IMR-90 (cell line): Measurements from ENCODE around the gene KIF13A. TPM values are rescaled to one million over a fixed set of nuclear protein-coding genes. Genes with fewer than 3 reads are reported as not detected.

Experiments
- ATAC-seq: fragments of 200-7000 bp; cut with Tn5 transposase; 2 replicates; pipeline ENCODE4 v1.9.1; 2020; ENCODE audit warnings: low read depth, mild to moderate bottlenecking, moderate library complexity
- BruUV-seq: library from RNA; stranded (reverse); fragments of 400-500 nt; replicated peaks from 2 replicates; lab custom pipeline; 2021; lab: Mats Ljungman, UMichigan
- CTCF ChIA-PET: fragments of 300-600 bp; formaldehyde crosslinking; extraction: SDS; loops from one replicate; lab custom pipeline; 2021; ENCODE audit warnings: antibody characterized with exemption; lab: Yijun Ruan, JAX
- POLR2A ChIA-PET: fragments of 300-600 bp; sonication (Branson Sonifier 250); formaldehyde crosslinking; loops from one replicate; lab custom pipeline; 2022; ENCODE audit warnings: antibody characterized with exemption; ENCODE audit not compliant: unreplicated experiment; lab: Charles Lee
- DNase-seq: peaks from one replicate; pipeline ENCODE4 v3.0.0; 2013
- H2AFZ ChIP-seq: replicated peaks from 2 replicates; pipeline ENCODE3; 2013; ENCODE audit warnings: low read length, mild to moderate bottlenecking; ENCODE audit not compliant: poor library complexity
- H2AK5ac ChIP-seq: 2 replicates; pipeline ENCODE4 v1.6.1; 2013; ENCODE audit warnings: low read depth, low read length, inconsistent platforms
- H2AK9ac ChIP-seq: replicated peaks from 2 replicates; pipeline ENCODE3; 2013; ENCODE audit warnings: mild to moderate bottlenecking, low read depth, low read length, moderate library complexity; ENCODE audit not compliant: poor library complexity
- H2BK120ac ChIP-seq: 2 replicates; pipeline ENCODE4 v1.6.1; 2013; ENCODE audit warnings: low read depth, low read length, inconsistent platforms
- H2BK15ac ChIP-seq: 3 replicates; pipeline ENCODE4 v1.6.1; 2013; ENCODE audit warnings: low read depth, low read length, inconsistent platforms
- H2BK20ac ChIP-seq: 2 replicates; pipeline ENCODE4 v1.6.1; 2013; ENCODE audit warnings: low read depth, mild to moderate bottlenecking, inconsistent platforms, low read length, moderate library complexity
- H2BK5ac ChIP-seq: 2 replicates; pipeline ENCODE4 v1.6.1; 2013; ENCODE audit warnings: mild to moderate bottlenecking, low read depth, low read length, inconsistent platforms; ENCODE audit not compliant: poor library complexity, severe bottlenecking
- H3K14ac ChIP-seq: replicated peaks from 2 replicates; pipeline ENCODE4 v1.6.1; 2013; ENCODE audit warnings: low read depth, low read length, inconsistent platforms
- H3K18ac ChIP-seq: 2 replicates; pipeline ENCODE4 v1.6.1; 2013; ENCODE audit warnings: low read depth, low read length, control low read depth
- H3K23ac ChIP-seq: 2 replicates; pipeline ENCODE4 v1.6.1; 2013; ENCODE audit warnings: low read depth, low read length, inconsistent platforms
- H3K27ac ChIP-seq: 2 replicates; pipeline ENCODE4 v1.5.1; 2013; ENCODE audit warnings: mild to moderate bottlenecking, control low read depth, low read length; ENCODE audit not compliant: insufficient read depth
- H3K27me3 ChIP-seq: 2 replicates; pipeline ENCODE4 v1.6.1; 2013; ENCODE audit warnings: low read length; ENCODE audit not compliant: control insufficient read depth, insufficient read depth
- H3K36me3 ChIP-seq: 2 replicates; pipeline ENCODE4 v1.6.1; 2013; ENCODE audit warnings: low read length, mixed read lengths; ENCODE audit not compliant: control insufficient read depth, insufficient read depth
- H3K4ac ChIP-seq: 2 replicates; pipeline ENCODE4 v1.6.1; 2013; ENCODE audit warnings: low read depth, low read length, inconsistent platforms
- H3K4me1 ChIP-seq: 2 replicates; pipeline ENCODE4 v1.6.1; 2013; ENCODE audit warnings: low read length, mixed read lengths; ENCODE audit not compliant: control insufficient read depth, insufficient read depth
- H3K4me2 ChIP-seq: 2 replicates; pipeline ENCODE4 v1.6.1; 2013; ENCODE audit warnings: low read depth, mild to moderate bottlenecking, control low read depth, low read length, moderate library complexity
- H3K4me3 ChIP-seq: 2 replicates; pipeline ENCODE4 v1.5.1; 2013; ENCODE audit warnings: low read depth, mild to moderate bottlenecking, control low read depth, low read length, moderate library complexity; ENCODE audit not compliant: insufficient read depth
- H3K56ac ChIP-seq: 2 replicates; pipeline ENCODE4 v1.6.1; 2013; ENCODE audit warnings: low read length, inconsistent platforms; ENCODE audit not compliant: insufficient read depth; ENCODE audit errors: extremely low read depth
- H3K79me1 ChIP-seq, 2 experiments: 2 replicates each; pipeline ENCODE4 v1.6.1; 2013; ENCODE audit warnings: low read length in 2 of 2, inconsistent platforms in 1 of 2, low read depth in 1 of 2
- H3K9ac ChIP-seq: 2 replicates; pipeline ENCODE4 v1.6.1; 2013; ENCODE audit warnings: low read depth, low read length, control low read depth
- H3K9me1 ChIP-seq: 2 replicates; pipeline ENCODE4 v1.6.1; 2013; ENCODE audit warnings: low read length, inconsistent platforms; ENCODE audit not compliant: insufficient read depth
- H3K9me3 ChIP-seq: 2 replicates; pipeline ENCODE4 v1.6.1; 2013; ENCODE audit warnings: low read length; ENCODE audit not compliant: control insufficient read depth, insufficient read depth
- H4K20me1 ChIP-seq: 2 replicates; pipeline ENCODE4 v1.6.1; 2013; ENCODE audit warnings: low read length, inconsistent platforms; ENCODE audit not compliant: insufficient read depth
- H4K5ac ChIP-seq: 2 replicates; pipeline ENCODE4 v1.6.1; 2013; ENCODE audit warnings: mild to moderate bottlenecking, low read depth, low read length, control low read depth
- H4K8ac ChIP-seq, 2 experiments: 2 replicates each; pipeline ENCODE4 v1.6.1; 2013; ENCODE audit warnings: low read depth in 2 of 2, low read length in 2 of 2, control low read depth in 1 of 2, inconsistent platforms in 1 of 2
- H4K91ac ChIP-seq: 2 replicates; pipeline ENCODE4 v1.6.1; 2013; ENCODE audit warnings: low read depth, low read length, inconsistent platforms; ENCODE audit not compliant: insufficient read depth
- BHLHE40 ChIP-seq: fragments of 150-350 bp; IDR thresholded peaks from 2 replicates; pipeline ENCODE4 v1.6.1; 2016; ENCODE audit warnings: mild to moderate bottlenecking, low read depth, low read length
- CHD1 ChIP-seq: IDR thresholded peaks from 2 replicates; pipeline ENCODE4 v1.6.1; 2012; ENCODE audit warnings: low read depth, low read length, improper control_type of control experiment
- FOS ChIP-seq: fragments of 150-350 bp; IDR thresholded peaks from 2 replicates; pipeline ENCODE4 v1.6.1; 2016; ENCODE audit warnings: low read depth, low read length
- MAFK ChIP-seq: IDR thresholded peaks from 2 replicates; pipeline ENCODE4 v1.6.1; 2012; ENCODE audit warnings: low read depth, low read length, improper control_type of control experiment
- MAZ ChIP-seq: IDR thresholded peaks from 2 replicates; pipeline ENCODE4 v1.6.1; 2012; ENCODE audit warnings: low read depth, mild to moderate bottlenecking, low read length, improper control_type of control experiment, moderate library complexity, borderline replicate concordance
- MXI1 ChIP-seq: IDR thresholded peaks from 2 replicates; pipeline ENCODE4 v1.6.1; 2012; ENCODE audit warnings: low read depth, mild to moderate bottlenecking, low read length, moderate library complexity, borderline replicate concordance
- NFE2L2 ChIP-seq: fragments of 150-350 bp; IDR thresholded peaks from 2 replicates; pipeline ENCODE4 v1.6.1; 2016; ENCODE audit warnings: low read depth, mild to moderate bottlenecking, low read length
- POLR2A ChIP-seq: IDR thresholded peaks from 2 replicates; pipeline ENCODE4 v1.6.1; 2012; ENCODE audit warnings: mild to moderate bottlenecking, low read depth, low read length
- RAD21 ChIP-seq: IDR thresholded peaks from 2 replicates; pipeline ENCODE4 v1.6.1; 2012; ENCODE audit warnings: low read length, improper control_type of control experiment
- RCOR1 ChIP-seq: IDR thresholded peaks from 2 replicates; pipeline ENCODE4 v1.6.1; 2012; ENCODE audit warnings: mild to moderate bottlenecking, low read length, improper control_type of control experiment; ENCODE audit not compliant: insufficient replicate concordance
- RFX5 ChIP-seq: IDR thresholded peaks from 2 replicates; pipeline ENCODE4 v1.8.0; 2012; ENCODE audit warnings: low read depth, mild to moderate bottlenecking, low read length, moderate library complexity
- SMC3 ChIP-seq: fragments of 150-350 bp; IDR thresholded peaks from 2 replicates; pipeline ENCODE4 v1.6.1; 2016; ENCODE audit warnings: low read depth, mild to moderate bottlenecking, antibody characterized with exemption, low read length, moderate library complexity
- WGBS, 2 experiments: methylation state at CpG; one replicate each; pipeline versions ENCODE4 v1.1.5 to v1.1.7; 2013; ENCODE audit warnings: missing lambda C conversion rate in 2 of 2; ENCODE audit not compliant: insufficient read length in 1 of 2; ENCODE audit errors: extremely low coverage in 2 of 2; 5-methylcytosine and 5-hydroxymethylcytosine counted together
- dilution Hi-C: fragments of 300-500 bp; cut with HindIII; formaldehyde crosslinking; loops from one replicate; pipeline ENCODE4 v1.14.3; 2018; ENCODE audit warnings: low sequenced_read_pairs; ENCODE audit not compliant: unreplicated experiment
- in situ Hi-C: fragments of 300-500 bp; cut with MboI; formaldehyde crosslinking; loops from 3 replicates; pipeline ENCODE4 v1.14.3; 2019; ENCODE audit warnings: low sequenced_read_pairs, inconsistent platforms, mixed read lengths
- intact Hi-C: fragments of 100-400 bp; cut with micrococcal nuclease; formaldehyde crosslinking; loops from 2 replicates; pipeline ENCODE4 v1.10.0; 2022
- polyA plus RNA-seq, 3 experiments: library from polyadenylated mRNA; depleted of rRNA; stranded (reverse); fragments of >200 nt; gene quantifications; 2 replicates each; pipeline ENCODE4 v1.2.3, GENCODE V29; 2012; ENCODE audit warnings: low replicate concordance in 1 of 3
- total RNA-seq: library from RNA; depleted of rRNA; stranded (reverse); fragments of >200 nt; gene quantifications from 2 replicates; pipeline ENCODE4 v1.2.3, GENCODE V29; 2012
- TF ChIP-seq, protein P1 (sequence below): fragments of 150-350 bp; IDR thresholded peaks from 2 replicates; pipeline ENCODE4 v1.6.1; 2016; ENCODE audit warnings: low read depth, mild to moderate bottlenecking, low read length, moderate library complexity, borderline replicate concordance
- TF ChIP-seq, protein P2 (sequence below): fragments of 150-350 bp; IDR thresholded peaks from 2 replicates; pipeline ENCODE4 v1.6.1; 2017; ENCODE audit warnings: mild to moderate bottlenecking, antibody characterized with exemption, low read length, low read depth

The KIF13A gene
- total and polyA plus RNA-seq, 2 of the 4 experiments (the other 2 are of a cell fraction) = 23.3 to 51.8 TPM

GRCh38 chr6:17967668-17968518 is 19.5 kb downstream of the KIF13A start:
- BruUV-seq = no TSS peak
- TF ChIP-seq POLR2A (no peak), RAD21 (no peak), SMC3 (no peak), RFX5 (no peak), CHD1 (no peak), BHLHE40 (no peak), NFE2L2 (no peak), FOS (no peak), MXI1 (no peak), MAZ (no peak), RCOR1 (no peak), MAFK (no peak)
- TF ChIP-seq, protein P1, sequence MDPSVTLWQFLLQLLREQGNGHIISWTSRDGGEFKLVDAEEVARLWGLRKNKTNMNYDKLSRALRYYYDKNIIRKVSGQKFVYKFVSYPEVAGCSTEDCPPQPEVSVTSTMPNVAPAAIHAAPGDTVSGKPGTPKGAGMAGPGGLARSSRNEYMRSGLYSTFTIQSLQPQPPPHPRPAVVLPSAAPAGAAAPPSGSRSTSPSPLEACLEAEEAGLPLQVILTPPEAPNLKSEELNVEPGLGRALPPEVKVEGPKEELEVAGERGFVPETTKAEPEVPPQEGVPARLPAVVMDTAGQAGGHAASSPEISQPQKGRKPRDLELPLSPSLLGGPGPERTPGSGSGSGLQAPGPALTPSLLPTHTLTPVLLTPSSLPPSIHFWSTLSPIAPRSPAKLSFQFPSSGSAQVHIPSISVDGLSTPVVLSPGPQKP = no peak
- TF ChIP-seq, protein P2, sequence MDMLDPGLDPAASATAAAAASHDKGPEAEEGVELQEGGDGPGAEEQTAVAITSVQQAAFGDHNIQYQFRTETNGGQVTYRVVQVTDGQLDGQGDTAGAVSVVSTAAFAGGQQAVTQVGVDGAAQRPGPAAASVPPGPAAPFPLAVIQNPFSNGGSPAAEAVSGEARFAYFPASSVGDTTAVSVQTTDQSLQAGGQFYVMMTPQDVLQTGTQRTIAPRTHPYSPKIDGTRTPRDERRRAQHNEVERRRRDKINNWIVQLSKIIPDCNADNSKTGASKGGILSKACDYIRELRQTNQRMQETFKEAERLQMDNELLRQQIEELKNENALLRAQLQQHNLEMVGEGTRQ = no peak

More at GRCh38 chr6:17967668-17968518, 19.5 kb downstream of the KIF13A start:
- Histone ChIP-seq H3K79me1 (peaks cover 22 to 64% of the 10 kb centered on the region in 2 experiments), H3K14ac (peak overlapping the region; percentile 40), H4K20me1 (peaks cover 20% of the 10 kb centered on the region), H3K27ac (no peak overlapping the region), H4K8ac (peak overlapping the region in 1 of 2 experiments; percentile 4; a peak in 1 of 4 replicates), H3K9me3 (no peaks in the 10 kb centered on the region), H3K9ac (no peak overlapping the region), H3K9me1 (peaks cover 23% of the 10 kb centered on the region), H3K4ac (peak overlapping the region; percentile 26), H4K91ac (peak overlapping the region; percentile 15; the same call in 1 of the 2 replicates), H3K4me3 (no peak overlapping the region), H3K56ac (no peak overlapping the region), H3K4me2 (no peak overlapping the region), H2BK15ac (peak overlapping the region; percentile 41; the same call in 1 of the 3 replicates), H2AK9ac (no peak overlapping the region), H3K18ac (0 out of 2 replicates have a peak overlapping the region, but pooled peaks have one; percentile 40), H3K4me1 (peaks cover 23% of the 10 kb centered on the region), H3K23ac (peak overlapping the region; percentile 70; the same call in 1 of the 2 replicates), H2AFZ (no peak overlapping the region), H2BK120ac (peak overlapping the region; percentile 56; the same call in 1 of the 2 replicates), H2AK5ac (peak overlapping the region; percentile 72), H3K36me3 (no peaks in the 10 kb centered on the region), H2BK5ac (peak overlapping the region; percentile 21), H4K5ac (peak overlapping the region; percentile 75; the same call in 1 of the 2 replicates), H2BK20ac (0 out of 2 replicates have a peak overlapping the region, but pooled peaks have one; percentile 3), H3K27me3 (no peaks in the 10 kb centered on the region)
- intact Hi-C loops = no loop called here
- dilution Hi-C loops = no loop called here
- ATAC-seq (no peak), DNase-seq (peak; percentile 45)
- POLR2A ChIA-PET = no interaction called here
- CTCF ChIA-PET = no interaction called here
- no CpG with 5 or more reads among the region's 5 CpGs for WGBS, 2 experiments
- in situ Hi-C loops = no loop called here
